DMS53 (cell line): ENCODE data around the gene TAF1A.

ENCODE experiments used
- DNase-seq: peaks from one replicate; lab custom pipeline; 2025; lab: John Stamatoyannopoulos, UW

Gene TAF1A

DNA sequence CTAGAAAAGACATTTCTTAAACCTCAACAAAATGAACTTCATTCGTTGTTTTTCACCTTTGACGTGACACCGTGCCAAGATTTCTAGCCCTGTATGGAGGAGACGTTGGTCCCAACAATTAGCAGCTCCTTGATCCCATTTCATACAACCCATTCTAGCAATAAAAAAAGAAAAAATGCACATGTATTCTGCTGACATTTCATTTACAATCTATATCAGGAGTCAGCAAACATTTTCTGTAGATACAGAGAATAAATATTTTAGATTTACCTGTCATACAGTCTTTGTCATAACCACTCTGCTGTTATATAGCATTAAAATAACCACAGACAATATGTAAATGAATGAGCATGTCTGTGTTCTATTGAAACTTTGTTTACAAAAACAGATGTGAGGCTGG, 7.0 kb upstream of the TAF1A start:
- no peak for DNase-seq

DNA sequence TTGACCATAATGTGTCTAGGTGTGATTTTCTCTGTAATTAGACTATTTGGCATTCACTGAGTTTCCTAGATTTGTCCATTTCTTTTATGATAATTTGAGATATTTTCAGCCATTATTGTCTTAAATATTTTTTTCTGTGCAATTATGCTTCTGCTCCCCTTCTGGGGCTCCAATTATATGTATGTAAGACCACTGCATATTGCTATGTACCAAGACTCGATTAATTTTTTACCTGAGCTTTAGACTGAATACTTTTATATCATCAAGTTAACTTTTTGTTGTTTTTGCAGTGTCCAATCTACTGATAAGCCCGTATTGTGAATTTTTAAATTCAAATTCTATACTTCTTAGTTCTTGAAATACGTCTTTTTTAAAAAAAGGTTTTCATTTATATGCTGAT, 5.1 kb upstream of the TAF1A start:
- DNase-seq = no peak

- DNase-seq = no peak
Measured at GRCh38 chr1:222592171-222592570, 2.4 kb upstream of the TAF1A start.

DNA sequence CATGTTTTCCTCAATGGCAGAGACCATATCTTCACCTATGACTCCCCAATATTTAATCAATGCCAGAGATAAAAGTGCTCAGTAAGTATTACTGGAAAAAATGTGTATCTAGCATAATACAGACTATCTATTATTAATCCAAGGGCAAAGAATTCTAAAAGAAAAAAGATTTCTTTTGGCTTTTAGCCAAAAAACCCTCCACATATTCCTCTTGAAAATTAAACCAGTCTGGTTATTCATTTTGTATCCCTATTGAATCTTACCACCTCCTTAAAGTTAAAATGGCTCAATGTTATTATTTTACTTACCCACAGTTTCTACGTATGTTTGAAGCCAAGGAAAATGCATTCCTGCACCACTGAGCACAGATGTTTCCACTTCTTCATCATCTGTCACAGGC, 1.6 kb downstream of the TAF1A start:
- DNase-seq = no peak

- no peak for DNase-seq
Measured at GRCh38 chr1:222586842-222587241, 2.9 kb downstream of the TAF1A start.

DNA sequence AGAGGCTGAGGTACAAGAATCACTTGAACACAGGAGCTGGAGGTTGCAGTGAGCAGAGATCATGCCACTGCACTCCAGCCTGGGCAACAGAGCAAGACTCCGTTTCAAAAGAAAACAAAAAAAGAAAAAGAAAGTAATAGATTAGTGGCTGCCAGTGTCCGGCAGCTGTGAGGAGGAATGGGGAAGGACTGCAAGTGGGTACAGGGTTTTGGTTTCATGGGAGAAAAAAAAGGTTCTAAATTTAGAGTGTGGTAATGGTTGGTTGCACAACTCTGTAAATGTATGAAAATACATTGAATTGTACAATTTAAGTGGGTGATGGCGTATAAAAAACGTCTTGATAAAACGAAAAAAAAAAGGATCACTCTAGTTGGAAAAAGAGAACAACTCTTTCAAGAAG, 6.7 kb downstream of the TAF1A start:
- no peak for DNase-seq

GRCh38 chr1:222582099-222582774, 7.5 kb downstream of the TAF1A start:
- peak; percentile 31 for DNase-seq

GRCh38 chr1:222579316-222579715, 10.4 kb downstream of the TAF1A start:
- DNase-seq = no peak

DNA sequence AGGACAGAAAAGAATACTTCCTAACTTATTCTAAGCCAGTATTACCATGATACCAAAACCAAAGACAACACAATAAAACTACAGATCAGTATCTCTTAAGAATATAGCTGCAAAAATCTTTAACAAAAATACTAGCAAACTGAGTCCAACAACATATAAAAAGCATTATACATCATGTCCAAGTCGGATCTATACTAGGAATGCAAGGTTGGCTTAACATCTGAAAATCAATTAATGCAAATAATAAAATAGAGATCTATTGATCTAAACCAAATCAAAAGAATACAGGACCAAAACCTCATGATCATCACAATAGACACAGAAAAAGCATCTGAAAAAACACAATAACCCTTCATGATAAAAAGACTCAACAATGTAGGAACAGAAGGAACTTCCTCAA, 18.9 kb downstream of the TAF1A start:
- no peak for DNase-seq

DNA sequence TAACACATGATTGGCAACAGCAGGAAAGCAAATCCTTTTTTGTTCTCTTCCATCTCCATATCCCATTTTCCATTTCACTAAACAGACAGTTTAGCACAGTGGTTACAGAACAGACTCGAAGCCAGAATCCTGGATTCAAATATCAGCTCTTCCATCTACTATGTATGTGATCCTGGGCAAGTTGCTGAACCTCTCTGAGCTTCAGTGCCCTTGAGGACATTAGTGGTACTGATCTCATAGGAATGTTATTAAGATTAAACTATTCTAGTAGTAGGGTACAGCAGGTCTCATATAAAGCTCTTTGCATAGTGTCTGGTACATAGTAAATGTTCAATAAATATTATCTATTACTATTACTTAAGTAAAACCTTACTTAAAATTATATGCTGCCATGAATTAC, 28.1 kb downstream of the TAF1A start:
- DNase-seq = peak; percentile 8

- no peak for DNase-seq
Measured at GRCh38 chr1:222557574-222557973, 32.2 kb downstream of the TAF1A start.

DNA sequence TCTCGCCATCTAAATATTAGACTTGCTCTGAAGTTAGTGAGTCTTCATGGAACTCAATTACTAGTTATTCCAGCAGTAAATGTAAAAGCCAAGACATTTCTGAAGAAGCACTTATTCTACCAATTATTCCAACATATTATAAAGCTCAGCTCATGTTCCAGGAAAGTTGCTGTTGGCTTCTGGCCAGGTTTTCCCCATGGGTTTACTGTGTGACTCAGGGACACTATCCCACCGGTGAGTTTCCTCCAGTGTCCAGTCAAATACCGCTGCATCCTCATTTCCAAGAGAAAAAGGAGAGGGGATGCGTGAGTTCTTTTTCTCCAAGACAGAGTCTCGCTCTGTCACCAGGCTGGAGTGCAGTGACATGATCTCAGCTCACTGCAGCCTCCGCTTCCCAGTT, 32.6 kb downstream of the TAF1A start:
- no peak for DNase-seq

DNA sequence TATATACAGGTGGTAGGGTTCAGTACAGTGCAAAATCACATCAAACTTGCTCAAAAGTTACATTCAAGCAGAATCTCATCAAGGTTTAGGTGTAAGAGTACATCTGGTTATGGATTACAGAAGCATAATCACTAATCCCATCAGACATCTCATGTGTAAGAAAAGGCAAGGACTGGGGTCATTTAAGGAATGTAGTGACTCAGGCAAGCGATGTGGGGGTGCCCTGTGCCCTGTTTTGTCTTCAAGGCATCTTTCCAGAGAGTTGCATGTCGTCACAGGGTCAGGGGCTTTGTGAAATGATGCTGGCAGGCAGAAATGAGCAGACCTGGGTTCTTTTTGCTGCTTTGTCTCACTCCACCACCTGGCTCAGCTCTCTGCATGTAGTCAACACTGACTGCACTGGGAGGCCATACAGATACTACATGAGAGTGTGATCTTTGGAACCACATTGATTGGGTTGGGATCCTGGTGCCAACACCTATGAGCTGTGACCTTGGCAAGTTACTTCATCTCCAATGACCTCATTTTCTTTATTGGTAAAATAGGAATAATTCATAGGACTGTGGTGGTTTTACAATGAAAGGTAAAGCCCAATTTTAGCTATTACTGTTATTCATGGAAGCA, 33.6 kb downstream of the TAF1A start:
- no peak for DNase-seq

DNA sequence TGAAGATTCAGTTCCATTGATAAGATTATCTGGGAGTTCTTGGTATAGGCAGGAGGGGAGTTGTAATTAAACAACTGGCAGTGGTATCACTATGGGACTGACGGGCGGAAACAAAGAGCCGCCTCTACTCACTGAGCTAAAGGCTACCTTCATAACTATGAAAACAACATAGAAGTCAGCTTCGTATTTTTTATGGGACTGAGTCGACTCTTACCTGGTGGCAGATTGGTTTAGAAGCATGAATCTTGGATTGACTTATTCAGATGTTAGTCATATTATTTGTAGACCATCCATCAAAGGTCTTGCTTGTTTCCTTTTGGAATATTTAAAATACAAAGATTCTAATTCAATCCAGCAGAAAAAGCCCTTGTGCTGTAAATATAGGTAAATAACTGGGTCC, 35.6 kb downstream of the TAF1A start:
- no peak for DNase-seq

DNA sequence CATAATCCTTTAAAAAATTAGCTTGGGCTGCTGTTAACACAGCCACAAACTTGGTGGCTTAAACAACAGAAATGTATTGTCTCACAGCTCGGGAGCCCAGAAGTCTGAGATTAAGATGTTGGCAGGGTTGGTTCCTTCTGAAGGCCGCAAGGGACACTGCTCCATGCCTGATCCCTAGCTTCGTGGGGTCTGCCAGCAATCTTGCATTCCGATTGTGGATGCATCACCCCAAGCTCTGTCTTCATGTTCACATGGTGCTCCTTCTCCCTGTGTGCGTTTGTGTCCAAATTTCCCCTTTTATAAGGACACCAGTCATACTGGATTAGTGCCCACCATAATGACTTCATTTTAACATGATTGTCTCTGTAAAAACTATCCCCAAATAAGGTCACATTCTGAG, 36.9 kb downstream of the TAF1A start:
- no peak for DNase-seq

GRCh38 chr1:222547944-222548671, 41.6 kb downstream of the TAF1A start, which contains the start of gene HHIPL2:
Gene HHIPL2 (minus strand): TSS chr1:222548104. CDS start chr1:222548044, 60 bp downstream.
- no peak for DNase-seq

DNA sequence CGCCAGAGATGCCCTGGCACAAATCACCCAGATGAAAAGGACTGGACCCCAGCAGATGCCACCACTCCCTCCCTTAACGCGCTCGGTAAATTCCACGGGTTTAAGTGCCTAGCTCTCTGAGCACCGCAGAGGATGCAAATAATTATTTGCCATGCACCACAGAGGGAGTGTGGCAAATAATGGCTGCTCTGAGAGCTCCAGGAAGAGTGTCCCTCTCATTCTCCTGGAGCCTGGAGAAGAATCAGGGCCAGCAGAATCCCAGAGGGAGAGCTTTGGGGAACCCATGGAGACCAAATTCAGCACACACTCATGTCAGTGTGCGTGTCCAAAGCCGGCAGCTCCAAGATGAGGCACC, 42.5 kb downstream of the TAF1A start:
- DNase-seq = no peak

DNA sequence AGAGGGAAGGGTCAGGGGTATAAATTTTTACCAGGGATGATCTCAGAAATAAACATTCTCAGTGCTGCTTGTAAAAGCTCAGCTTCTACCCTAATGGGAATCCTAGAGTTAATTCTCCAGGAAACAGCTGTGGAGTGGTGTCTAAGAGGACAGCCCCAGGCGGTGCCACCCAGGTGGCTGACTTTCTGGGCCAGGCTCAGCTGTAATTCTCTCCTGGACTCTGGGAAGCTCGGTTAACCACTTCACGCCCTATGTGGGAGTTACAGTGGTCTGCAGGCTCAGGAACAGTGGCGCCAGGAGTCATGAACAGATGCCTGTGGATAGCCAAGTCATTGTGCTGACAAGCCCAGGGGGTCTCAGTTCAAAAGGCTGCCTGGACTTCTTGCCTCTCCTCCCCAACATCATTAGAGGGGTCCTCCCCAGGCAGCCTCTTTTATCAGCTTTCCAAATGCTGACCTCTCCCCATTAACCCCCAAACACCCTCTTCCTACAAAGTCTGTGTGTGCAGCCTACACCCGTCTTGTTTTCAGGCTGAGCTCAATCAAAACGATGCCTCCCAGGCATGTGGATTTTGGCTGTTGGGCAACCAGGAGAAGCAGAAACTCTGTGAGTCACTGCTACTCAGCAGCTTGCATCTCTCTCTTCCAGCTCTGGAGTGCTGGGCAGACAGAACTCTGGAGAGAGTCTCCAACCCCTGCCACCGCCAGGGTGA, 43.0 kb downstream of the TAF1A start:
- DNase-seq = peak; percentile 28

DNA sequence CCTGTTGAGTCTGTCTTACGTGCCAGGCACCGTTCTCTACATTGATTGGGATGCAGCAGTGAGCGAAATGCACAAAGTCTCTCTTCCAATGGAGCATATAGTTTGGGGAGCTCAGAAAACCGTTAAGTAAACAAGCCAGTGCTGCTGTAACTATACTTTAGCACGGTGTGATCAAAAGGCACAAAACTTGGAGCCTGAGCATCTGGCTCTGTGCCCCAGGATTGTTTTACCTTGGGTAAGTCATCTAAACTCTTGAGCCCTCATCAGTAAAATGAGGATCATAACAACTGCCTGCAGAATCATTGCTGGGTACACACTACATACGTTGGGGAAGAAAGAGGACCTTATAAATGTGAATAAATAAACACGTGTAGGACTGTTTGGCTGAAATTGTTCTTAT, 43.6 kb downstream of the TAF1A start:
- DNase-seq = no peak

- peak; percentile 20 for DNase-seq
Measured at GRCh38 chr1:222543817-222544216, 45.9 kb downstream of the TAF1A start.

- DNase-seq = no peak
Measured at GRCh38 chr1:222540598-222540995, 49.1 kb downstream of the TAF1A start.

- no peak for DNase-seq
Measured at GRCh38 chr1:222539951-222540597, 49.7 kb downstream of the TAF1A start.
